ENCODE results near the gene EVL.

Gene EVL

GRCh38 chr14:100130521-100130920 is 65.3 kb downstream of the EVL start:
- no peak for TF ChIP-seq CTCF (IDR thresholded peaks at IDR 0.05; ENCODE audit: insufficient read depth, low read length, poor library complexity, severe bottlenecking)
- no peak for DNase-seq (ENCODE audit: extremely low read depth, insufficient read length)
- H3K36me3 ChIP-seq (ENCODE audit: control insufficient read depth, insufficient read depth, low read length), result peaks cover 66% of the 10 kb centered on the region

GRCh38 chr14:100131181-100131580 is 66.0 kb downstream of the EVL start:
- no peak for DNase-seq (ENCODE audit: extremely low read depth, insufficient read length)
- Histone ChIP-seq H3K27me3 (replicated peaks; ENCODE audit: control insufficient read depth, insufficient read depth, low read length) (no peaks in the 10 kb centered on the region), H3K4me3 (replicated peaks; ENCODE audit: low read depth, low read length) (no peak overlapping the region), H3K36me3 (ENCODE audit: control insufficient read depth, insufficient read depth, low read length) (peaks cover 65% of the 10 kb centered on the region)
- no peak for TF ChIP-seq CTCF (IDR thresholded peaks at IDR 0.05; ENCODE audit: insufficient read depth, low read length, poor library complexity, severe bottlenecking)

More at GRCh38 chr14:100130521-100130920, 65.3 kb downstream of the EVL start:
- Histone ChIP-seq H3K4me3 (replicated peaks; ENCODE audit: low read depth, low read length) (no peak overlapping the region), H3K27me3 (replicated peaks; ENCODE audit: control insufficient read depth, insufficient read depth, low read length) (no peaks in the 10 kb centered on the region)

GRCh38 chr14:100132161-100132902 is 67.1 kb downstream of the EVL start:
- TF ChIP-seq CTCF (IDR thresholded peaks at IDR 0.05; ENCODE audit: insufficient read depth, low read length, poor library complexity, severe bottlenecking), result no peak
- no peak overlapping the region for H3K4me3 ChIP-seq (replicated peaks; ENCODE audit: low read depth, low read length)
- DNase-seq (ENCODE audit: extremely low read depth, insufficient read length), result no peak
- peaks cover 66% of the 10 kb centered on the region for H3K36me3 ChIP-seq (ENCODE audit: control insufficient read depth, insufficient read depth, low read length)
- no peaks in the 10 kb centered on the region for H3K27me3 ChIP-seq (replicated peaks; ENCODE audit: control insufficient read depth, insufficient read depth, low read length)

- Histone ChIP-seq H3K27me3 (replicated peaks; ENCODE audit: control insufficient read depth, insufficient read depth, low read length) (no peaks in the 10 kb centered on the region), H3K4me3 (replicated peaks; ENCODE audit: low read depth, low read length) (no peak overlapping the region), H3K36me3 (ENCODE audit: control insufficient read depth, insufficient read depth, low read length) (peaks cover 66% of the 10 kb centered on the region)
- DNase-seq (ENCODE audit: extremely low read depth, insufficient read length), result no peak
- TF ChIP-seq CTCF (IDR thresholded peaks at IDR 0.05; ENCODE audit: insufficient read depth, low read length, poor library complexity, severe bottlenecking), result no peak
Measured at GRCh38 chr14:100132903-100133510, 67.8 kb downstream of the EVL start.

- H3K27me3 ChIP-seq (replicated peaks; ENCODE audit: control insufficient read depth, insufficient read depth, low read length), result no peaks in the 10 kb centered on the region
- no peak for DNase-seq (ENCODE audit: extremely low read depth, insufficient read length)
- H3K4me3 ChIP-seq (replicated peaks; ENCODE audit: low read depth, low read length), result no peak overlapping the region
- no peak for TF ChIP-seq CTCF (IDR thresholded peaks at IDR 0.05; ENCODE audit: insufficient read depth, low read length, poor library complexity, severe bottlenecking)
- H3K36me3 ChIP-seq (ENCODE audit: control insufficient read depth, insufficient read depth, low read length), result peaks cover 68% of the 10 kb centered on the region
Measured at GRCh38 chr14:100134586-100134985, 69.4 kb downstream of the EVL start.
